T-helper 1 cell treated with Interleukin-12 subunit alpha and Interleukin-12 subunit beta and Interleukin-4 antibody, amounts not matched to agents 30 μg/mL and 1 μg/mL, for 36 hours (primary cell): ENCODE results near the gene LRRC15.

ENCODE experiments used
- H3K27ac Mint-ChIP-seq: one replicate; pipeline ENCODE4 v1.8.0; 2021; ENCODE audit warnings: mild to moderate bottlenecking, mixed read lengths
- H3K27me3 Mint-ChIP-seq: one replicate; pipeline ENCODE4 v1.8.0; 2021; ENCODE audit warnings: low read depth, mixed read lengths
- H3K36me3 Mint-ChIP-seq: one replicate; pipeline ENCODE4 v1.8.0; 2021; ENCODE audit warnings: low read depth, mixed read lengths
- H3K4me1 Mint-ChIP-seq: one replicate; pipeline ENCODE4 v1.8.0; 2021; ENCODE audit warnings: low read depth, mixed read lengths
- H3K4me3 Mint-ChIP-seq: one replicate; pipeline ENCODE4 v1.8.0; 2021; ENCODE audit warnings: mild to moderate bottlenecking, moderate library complexity, mixed read lengths
- H3K9me3 Mint-ChIP-seq: one replicate; pipeline ENCODE4 v1.8.0; 2021; ENCODE audit warnings: mixed read lengths

The LRRC15 gene

DNA sequence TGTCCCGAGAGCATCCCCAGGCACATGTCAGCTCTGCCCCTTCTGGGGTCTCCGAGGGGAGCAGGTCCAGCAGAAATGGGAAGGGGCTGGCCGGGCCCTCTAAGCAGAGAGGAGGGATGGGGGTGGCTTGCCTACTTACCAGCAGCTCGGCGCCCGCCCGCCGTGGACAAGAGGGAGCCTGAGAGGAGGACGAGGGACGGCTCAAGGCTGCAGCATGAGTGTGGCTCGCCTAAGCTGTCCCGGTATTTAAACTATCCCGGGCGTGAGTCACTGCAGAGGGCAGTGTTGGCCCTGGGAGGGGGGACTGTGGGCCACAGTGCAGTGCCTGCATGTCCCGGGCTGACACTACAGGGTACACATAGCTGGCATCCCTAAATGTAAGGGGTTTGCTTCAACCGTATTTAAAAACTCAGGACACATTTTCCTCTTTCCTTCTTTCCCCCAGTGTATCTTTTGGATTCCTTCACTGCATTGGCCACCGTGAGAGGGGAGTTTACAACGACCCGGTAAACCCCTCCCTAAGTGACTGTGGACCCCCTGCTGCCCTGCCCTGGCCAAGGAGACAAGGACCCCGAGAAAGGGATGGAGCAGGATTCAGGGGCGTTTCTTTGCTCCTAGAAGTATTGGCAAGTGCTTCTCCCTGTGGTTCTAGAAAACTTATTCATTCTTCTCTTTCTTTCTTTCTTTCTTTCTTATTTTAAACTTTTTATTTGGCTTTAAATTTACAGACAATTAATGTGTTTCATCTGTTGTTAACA, at the start of gene LRRC15:
Gene LRRC15, minus strand, starts transcription at position 222 of the 758 bp plus-strand sequence. CDS start 8,700 bp downstream, outside the sequence.
- peaks cover 44% of the 10 kb centered on the region for H3K27me3 Mint-ChIP-seq
- no peaks in the 10 kb centered on the region for H3K4me1 Mint-ChIP-seq
- no peaks in the 10 kb centered on the region for H3K36me3 Mint-ChIP-seq
- H3K4me3 Mint-ChIP-seq, result no peak within 1 kb of the TSS
- no peaks in the 10 kb centered on the region for H3K9me3 Mint-ChIP-seq
- no peak within 1 kb of the TSS for H3K27ac Mint-ChIP-seq

DNA sequence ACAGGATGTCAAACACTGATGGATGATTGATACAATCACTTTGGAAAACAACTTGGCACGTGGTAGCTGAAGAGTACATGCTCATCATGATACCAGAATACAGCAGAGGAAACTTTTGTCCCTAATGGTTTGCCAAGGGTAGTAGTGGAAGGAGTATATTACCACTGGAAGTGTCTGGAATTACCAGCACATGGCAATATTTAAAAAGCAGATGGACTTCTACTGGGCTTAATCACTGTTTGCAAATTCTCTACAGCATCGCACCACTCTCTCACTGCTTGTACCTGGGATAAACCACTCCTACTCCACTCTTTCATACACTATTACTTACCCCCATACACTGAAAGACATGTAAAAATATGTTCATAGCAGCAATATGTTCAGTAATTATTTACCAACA, 49.1 kb upstream of the LRRC15 start:
- no peaks in the 10 kb centered on the region for H3K27me3 Mint-ChIP-seq
- no peak overlapping the region for H3K4me3 Mint-ChIP-seq
- H3K27ac Mint-ChIP-seq, result no peak overlapping the region
- peaks cover 22% of the 10 kb centered on the region for H3K36me3 Mint-ChIP-seq
- no peaks in the 10 kb centered on the region for H3K9me3 Mint-ChIP-seq
- no peaks in the 10 kb centered on the region for H3K4me1 Mint-ChIP-seq

DNA sequence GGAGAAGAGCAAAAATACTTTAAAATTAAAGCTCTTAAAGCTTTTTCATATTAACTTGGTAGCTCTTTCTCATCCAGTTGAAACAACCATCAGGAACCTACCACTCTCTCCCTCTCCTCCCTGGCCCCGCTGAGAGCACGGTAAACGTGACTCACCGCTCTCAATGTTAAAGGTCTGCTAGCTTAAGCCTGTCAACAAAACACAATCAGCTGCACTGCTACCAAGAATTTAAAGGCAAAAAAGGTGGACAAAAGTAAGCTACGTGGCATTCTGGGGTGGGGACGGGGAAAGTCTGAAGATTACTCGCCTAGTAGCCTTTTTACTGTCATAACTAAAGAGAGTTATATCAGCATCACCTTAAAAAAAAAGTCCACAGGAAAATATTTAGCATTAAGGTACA, 37.9 kb upstream of the LRRC15 start:
- H3K36me3 Mint-ChIP-seq, result peaks cover 8% of the 10 kb centered on the region
- no peak overlapping the region for H3K4me3 Mint-ChIP-seq
- H3K27me3 Mint-ChIP-seq, result no peaks in the 10 kb centered on the region
- H3K4me1 Mint-ChIP-seq, result peaks cover 4% of the 10 kb centered on the region
- H3K27ac Mint-ChIP-seq, result no peak overlapping the region
- no peaks in the 10 kb centered on the region for H3K9me3 Mint-ChIP-seq

DNA sequence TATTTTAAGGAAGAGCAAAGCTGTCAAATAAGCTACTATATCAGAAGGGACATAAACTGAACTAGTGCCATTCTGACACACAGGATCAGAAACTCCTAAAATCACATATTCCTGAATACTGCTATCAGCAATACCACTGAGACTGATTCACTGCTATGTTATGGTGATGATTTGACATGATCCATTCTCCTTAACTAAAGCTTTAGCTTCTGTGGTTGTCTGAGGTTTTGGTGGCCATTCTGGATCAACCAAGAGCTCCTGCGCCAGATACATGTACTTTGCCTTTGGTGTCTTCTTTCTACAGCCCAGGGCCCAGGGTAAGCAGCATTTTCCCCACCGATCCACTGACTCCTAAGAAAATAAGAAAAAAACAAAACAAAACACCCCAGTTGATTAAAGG, 36.2 kb upstream of the LRRC15 start:
- Mint-ChIP-seq H3K36me3 (peaks cover 5% of the 10 kb centered on the region), H3K4me3 (no peak overlapping the region), H3K27me3 (no peaks in the 10 kb centered on the region), H3K4me1 (no peaks in the 10 kb centered on the region), H3K9me3 (no peaks in the 10 kb centered on the region), H3K27ac (no peak overlapping the region)

DNA sequence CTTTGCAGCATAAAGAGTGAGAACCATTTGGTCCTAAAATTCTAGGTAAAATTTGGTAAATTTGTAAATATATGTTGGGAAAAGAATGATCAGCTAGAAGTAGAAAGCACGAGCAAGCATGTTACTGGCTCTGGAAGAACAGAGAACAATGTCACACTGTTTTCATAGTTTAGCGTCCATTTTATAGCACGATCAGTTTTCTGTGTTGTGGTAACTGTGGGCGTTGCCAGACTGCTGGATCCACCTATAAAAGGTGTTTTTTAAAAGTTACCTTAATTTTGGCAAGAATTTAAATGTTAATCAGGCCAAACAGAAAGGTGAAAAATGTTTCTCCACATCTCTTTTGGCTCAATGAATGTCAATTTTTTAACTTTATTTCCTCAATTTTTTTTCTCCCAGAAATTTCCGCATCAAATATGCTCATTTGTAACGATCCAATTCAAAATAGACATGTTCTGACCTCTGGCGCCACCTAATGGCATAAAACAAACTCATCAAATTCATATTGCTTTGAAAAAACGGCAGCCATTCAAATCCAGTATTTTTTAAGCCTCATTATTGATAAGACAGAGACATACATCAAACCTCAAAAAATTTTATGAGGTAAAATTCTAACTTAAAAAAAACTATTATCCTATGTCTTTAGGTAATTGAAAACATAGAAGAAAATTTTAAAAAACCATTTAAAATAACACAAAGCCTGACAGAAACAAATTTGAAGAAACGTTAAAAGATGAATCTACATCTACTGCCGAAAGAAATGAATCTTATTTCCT, 35.0 kb upstream of the LRRC15 start:
- Mint-ChIP-seq H3K4me1 (peaks cover 5% of the 10 kb centered on the region), H3K9me3 (no peaks in the 10 kb centered on the region), H3K4me3 (no peak overlapping the region), H3K27ac (no peak overlapping the region), H3K36me3 (peaks cover 3% of the 10 kb centered on the region), H3K27me3 (no peaks in the 10 kb centered on the region)

DNA sequence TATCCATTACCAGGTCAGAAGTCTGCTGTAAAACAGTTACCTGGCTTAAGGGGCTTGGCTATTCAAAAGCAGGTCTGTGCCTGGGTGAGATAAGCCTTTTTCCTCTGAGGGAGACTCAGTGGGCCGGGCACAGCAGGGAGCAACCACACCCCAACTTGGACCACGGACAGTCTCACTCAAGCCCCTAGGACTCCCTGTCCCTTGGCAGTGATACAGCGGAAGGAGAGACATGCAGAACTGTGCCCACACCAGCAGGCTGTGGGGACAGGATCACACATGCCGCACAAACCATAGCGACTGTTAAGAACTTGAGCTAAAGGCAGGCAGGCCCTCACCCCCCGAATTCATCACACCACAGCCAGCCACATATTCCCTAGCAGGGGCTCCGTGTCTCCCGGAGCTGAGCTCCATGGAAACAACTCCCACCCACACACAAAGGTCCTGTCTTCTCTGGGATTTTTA, 32.4 kb upstream of the LRRC15 start:
- Mint-ChIP-seq H3K27me3 (peaks cover 5% of the 10 kb centered on the region), H3K36me3 (peaks cover 1% of the 10 kb centered on the region), H3K4me3 (no peak overlapping the region), H3K27ac (no peak overlapping the region), H3K9me3 (no peaks in the 10 kb centered on the region), H3K4me1 (peaks cover 26% of the 10 kb centered on the region)

DNA sequence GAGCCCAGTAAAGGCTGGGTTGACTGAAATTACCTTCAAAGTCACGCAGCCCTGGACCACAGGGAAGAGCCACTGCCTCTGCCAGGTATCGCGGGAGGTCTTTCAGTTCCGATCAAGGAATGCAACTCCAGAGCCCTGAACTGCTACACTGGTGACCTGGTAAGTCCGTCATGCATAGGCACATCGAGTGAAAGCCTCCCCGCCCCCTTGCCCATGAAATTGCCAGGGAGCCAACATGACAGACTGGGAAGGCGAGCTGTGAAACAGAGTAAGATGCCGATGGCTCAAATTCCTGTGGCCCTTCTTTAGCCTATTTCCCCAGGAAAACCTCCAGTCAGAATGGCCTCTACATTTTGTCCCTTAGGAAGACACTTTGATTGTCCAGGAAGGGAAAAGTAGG, 31.8 kb upstream of the LRRC15 start:
- no peak overlapping the region for H3K27ac Mint-ChIP-seq
- H3K9me3 Mint-ChIP-seq, result no peaks in the 10 kb centered on the region
- peaks cover 1% of the 10 kb centered on the region for H3K36me3 Mint-ChIP-seq
- H3K27me3 Mint-ChIP-seq, result peaks cover 5% of the 10 kb centered on the region
- H3K4me3 Mint-ChIP-seq, result no peak overlapping the region
- H3K4me1 Mint-ChIP-seq, result peaks cover 28% of the 10 kb centered on the region

DNA sequence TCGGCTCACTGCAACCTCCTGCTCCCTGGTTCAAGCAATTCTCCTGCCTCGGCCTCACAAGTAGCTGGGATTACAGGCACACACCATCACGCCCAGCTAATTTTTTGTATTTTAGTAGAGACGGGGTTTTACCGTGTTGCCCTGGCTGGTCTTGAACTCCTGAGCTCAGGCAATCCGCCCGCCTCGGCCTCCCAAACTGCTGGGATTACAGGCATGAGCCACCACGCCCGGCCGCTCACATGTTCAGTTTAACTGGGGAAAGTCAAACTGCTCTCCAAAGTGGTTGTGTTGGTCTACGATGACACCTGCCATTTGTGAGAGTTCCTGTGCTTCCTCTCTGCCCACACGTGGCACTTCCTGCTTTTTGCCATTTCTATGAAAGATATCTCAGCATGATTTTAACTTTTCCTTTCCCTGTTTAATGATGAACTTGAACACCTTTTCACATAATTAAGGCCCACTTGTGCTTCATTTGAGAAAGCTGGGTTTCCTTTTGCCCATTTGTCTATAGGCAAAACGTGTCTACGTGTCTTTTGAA, 30.4 kb upstream of the LRRC15 start:
- Mint-ChIP-seq H3K4me3 (no peak overlapping the region), H3K9me3 (no peaks in the 10 kb centered on the region), H3K36me3 (peaks cover 1% of the 10 kb centered on the region), H3K27me3 (peaks cover 9% of the 10 kb centered on the region), H3K27ac (no peak overlapping the region), H3K4me1 (peaks cover 40% of the 10 kb centered on the region)

DNA sequence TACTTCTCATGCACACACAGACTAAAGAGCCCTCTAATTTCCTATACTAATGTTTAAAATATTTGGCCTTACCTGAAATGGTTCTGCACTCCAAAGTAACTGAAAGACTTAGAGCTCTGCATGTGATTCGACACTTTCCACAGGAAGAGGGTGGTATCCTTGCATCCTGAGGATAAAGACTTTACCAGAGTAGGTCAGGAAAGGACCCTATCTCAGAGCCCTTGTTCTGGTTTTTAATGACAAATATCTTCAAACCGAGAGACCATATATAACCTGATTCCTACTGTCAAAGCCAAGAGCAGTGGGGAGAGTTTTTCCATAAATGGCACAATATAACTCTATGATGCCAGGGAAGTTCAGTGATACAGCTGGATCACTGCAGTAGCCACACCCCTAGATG, 29.6 kb upstream of the LRRC15 start, which contains the start of gene GP5:
Gene GP5, minus strand, starts transcription at position 101 of the 400 bp plus-strand sequence. CDS start 984 bp downstream, outside the sequence.
- H3K27ac Mint-ChIP-seq, result peak within 1 kb of the TSS; percentile 31
- no peaks in the 10 kb centered on the region for H3K9me3 Mint-ChIP-seq
- H3K4me1 Mint-ChIP-seq, result peaks cover 44% of the 10 kb centered on the region
- no peaks in the 10 kb centered on the region for H3K36me3 Mint-ChIP-seq
- H3K27me3 Mint-ChIP-seq, result peaks cover 9% of the 10 kb centered on the region
- peak within 1 kb of the TSS; percentile 80 for H3K4me3 Mint-ChIP-seq

DNA sequence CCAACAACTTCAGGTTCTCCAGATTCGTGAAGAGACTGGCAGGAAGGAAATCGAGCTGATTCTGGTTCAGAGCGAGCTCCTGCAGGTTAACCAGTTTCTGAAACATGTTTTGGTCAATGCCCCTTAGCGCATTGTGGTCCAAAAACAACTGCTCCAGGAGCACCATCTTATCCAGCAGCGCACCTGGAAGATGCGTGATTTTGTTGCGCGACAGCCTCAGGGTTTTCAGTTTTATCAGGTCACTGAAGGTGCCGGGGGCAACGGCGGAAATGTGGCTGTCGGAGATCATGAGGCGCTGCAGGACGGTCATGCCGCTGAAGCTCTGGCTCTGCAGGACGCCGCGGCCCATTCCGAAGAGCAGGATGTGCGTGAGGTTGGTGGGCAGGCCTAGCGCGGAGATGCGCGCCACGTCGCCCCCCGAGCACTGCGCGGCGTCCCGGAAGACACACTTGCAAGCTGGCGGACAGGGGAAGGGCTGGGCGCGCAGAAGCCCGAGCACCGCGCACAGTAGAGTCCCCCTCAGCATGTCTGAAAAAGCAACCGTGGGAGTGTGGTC, 28.3 kb upstream of the LRRC15 start:
- Mint-ChIP-seq H3K27me3 (peaks cover 9% of the 10 kb centered on the region), H3K4me3 (peak overlapping the region; percentile 80), H3K27ac (peak overlapping the region; percentile 86), H3K4me1 (peaks cover 44% of the 10 kb centered on the region), H3K9me3 (no peaks in the 10 kb centered on the region), H3K36me3 (no peaks in the 10 kb centered on the region)

DNA sequence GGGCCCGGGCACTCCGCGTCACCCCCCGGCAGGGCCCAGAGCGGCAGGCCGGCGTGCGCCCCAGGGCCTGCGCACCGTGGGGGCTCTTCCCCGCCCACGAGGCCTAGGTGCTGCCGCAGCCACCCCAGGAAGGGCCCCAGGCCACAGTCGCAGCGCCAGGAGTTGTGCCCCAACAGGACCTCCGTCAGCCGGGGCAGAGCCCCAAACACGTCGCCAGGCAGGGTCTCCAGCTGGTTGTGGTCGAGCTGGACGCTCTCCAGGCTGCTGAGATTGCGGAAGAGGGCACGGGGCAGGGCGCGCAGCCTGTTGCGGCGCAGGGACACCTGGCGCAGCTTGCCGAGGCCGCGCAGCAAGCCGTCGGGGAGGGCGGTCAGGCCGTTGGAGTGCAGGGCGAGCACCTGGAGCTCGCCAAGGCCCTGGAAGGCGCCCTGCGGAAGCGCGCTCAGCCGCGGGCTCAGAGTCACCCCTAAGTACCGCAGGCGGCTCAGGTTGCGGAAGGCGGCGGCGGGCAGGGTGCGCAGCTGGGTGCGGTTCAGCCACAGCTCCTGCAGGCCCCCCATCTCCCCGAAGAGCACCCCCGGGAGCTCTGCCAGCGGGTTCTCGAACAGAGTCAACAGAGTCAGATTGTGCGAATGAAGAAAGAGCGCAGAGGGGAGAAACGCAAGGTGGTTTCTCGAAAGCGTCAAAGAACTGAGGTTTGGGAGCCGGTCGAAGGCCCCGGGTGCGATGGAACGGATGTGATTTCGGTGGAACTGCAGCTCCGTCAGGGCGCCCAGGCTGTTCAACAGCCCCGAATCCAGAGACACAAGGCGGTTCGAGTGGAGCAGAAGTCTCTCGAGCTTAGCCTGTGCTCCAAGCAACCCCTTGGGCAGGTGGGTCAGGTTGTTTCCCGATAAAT, 27.6 kb upstream of the LRRC15 start:
- Mint-ChIP-seq H3K36me3 (no peaks in the 10 kb centered on the region), H3K27ac (peak overlapping the region; percentile 86), H3K9me3 (no peaks in the 10 kb centered on the region), H3K4me1 (peaks cover 44% of the 10 kb centered on the region), H3K27me3 (peaks cover 9% of the 10 kb centered on the region), H3K4me3 (peak overlapping the region; percentile 80)

DNA sequence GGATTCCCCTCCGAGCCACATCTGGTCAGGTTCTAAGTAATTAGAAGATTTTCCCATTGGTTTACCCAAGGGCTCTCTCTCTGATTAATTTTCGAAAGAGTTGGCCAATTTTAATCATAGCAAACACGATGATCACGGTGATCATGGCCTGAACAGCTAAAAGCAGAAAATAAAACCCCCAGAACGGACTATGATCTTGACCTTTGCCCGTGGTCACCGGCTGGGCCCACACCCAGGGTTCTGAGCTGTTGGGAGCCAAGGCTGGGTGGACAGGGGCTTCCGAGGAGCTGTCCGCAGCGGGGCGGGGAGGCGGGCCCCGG, 27.0 kb upstream of the LRRC15 start:
- H3K4me1 Mint-ChIP-seq, result peaks cover 44% of the 10 kb centered on the region
- no peaks in the 10 kb centered on the region for H3K9me3 Mint-ChIP-seq
- H3K27me3 Mint-ChIP-seq, result peaks cover 10% of the 10 kb centered on the region
- peak overlapping the region; percentile 82 for H3K4me3 Mint-ChIP-seq
- H3K27ac Mint-ChIP-seq, result peak overlapping the region; percentile 89
- H3K36me3 Mint-ChIP-seq, result no peaks in the 10 kb centered on the region

DNA sequence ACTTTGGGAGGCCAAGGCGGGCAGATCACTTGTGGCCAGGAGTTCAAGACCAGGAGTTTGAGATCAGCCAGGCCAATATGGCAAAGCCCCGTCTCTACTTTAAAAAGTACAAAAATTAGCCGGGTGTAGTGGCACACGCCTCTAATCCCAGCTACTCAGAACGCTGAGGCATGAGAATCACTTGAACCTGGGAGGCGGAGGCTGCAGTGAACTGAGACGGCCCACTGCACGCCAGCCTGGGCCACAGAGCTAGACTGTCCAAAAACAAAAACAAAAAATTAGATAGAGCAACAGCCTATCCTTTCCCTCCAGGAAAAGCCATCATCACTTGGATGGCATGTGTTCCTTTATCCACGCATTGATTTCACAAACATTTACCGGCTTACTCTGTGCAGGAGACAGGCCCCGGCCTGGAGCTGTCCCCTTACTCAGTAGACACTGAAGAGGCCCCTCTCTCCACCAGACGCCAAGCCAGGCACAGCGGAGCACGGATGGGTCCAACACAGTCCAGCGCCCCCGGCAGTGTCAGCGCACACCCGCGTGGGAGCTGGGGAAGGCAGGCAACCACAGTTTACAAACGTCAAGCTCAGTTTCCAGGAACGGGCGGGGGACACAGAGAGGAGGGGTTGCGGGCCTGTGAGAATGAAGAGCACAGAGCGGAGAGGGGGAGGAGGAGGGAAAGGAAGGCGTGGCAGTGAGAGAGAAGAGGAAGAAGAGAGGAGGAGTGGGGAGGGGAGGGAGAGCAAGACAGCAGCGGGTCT, 26.4 kb upstream of the LRRC15 start:
- Mint-ChIP-seq H3K4me3 (peak overlapping the region; percentile 82), H3K36me3 (peaks cover under 1% of the 10 kb centered on the region), H3K27me3 (peaks cover 15% of the 10 kb centered on the region)

More for the DNA sequence above, 26.4 kb upstream of the LRRC15 start:
- H3K9me3 Mint-ChIP-seq, result peaks cover 5% of the 10 kb centered on the region
- H3K4me1 Mint-ChIP-seq, result peaks cover 44% of the 10 kb centered on the region
- peak overlapping the region; percentile 89 for H3K27ac Mint-ChIP-seq
